AG08395 (cell line): ENCODE results near the gene SLC25A53.
"Not testable (repeated sequence)": the region's sequence is repeated elsewhere in the genome, so short reads cannot be mapped to it uniquely, and the experiment has no call there.

Source experiments
- DNase-seq: peaks from one replicate; pipeline ENCODE4 v3.0.0; 2012; ENCODE audit warnings: mixed read lengths, low spot score

The SLC25A53 gene

GRCh38 chrX:104075778-104076445 is 80.9 kb downstream of the SLC25A53 start, which contains the start of gene TMSB15C:
TMSB15C (minus strand) TSS chrX:104076236.
- not testable (repeated sequence) for DNase-seq

GRCh38 chrX:104062636-104063035 is 94.2 kb downstream of the SLC25A53 start:
- not testable (repeated sequence) for DNase-seq

- DNase-seq: not testable (repeated sequence)
Measured at GRCh38 chrX:104054956-104055355, 101.9 kb downstream of the SLC25A53 start.
